ENCODE measurements around the gene NUDT6. TPM values are rescaled to one million over a fixed set of nuclear protein-coding genes. Genes with fewer than 3 reads are reported as not detected.

The NUDT6 gene
- total and polyA plus RNA-seq, 7 donors = 3.3 to 7.6 (median 4.0) TPM

DNA sequence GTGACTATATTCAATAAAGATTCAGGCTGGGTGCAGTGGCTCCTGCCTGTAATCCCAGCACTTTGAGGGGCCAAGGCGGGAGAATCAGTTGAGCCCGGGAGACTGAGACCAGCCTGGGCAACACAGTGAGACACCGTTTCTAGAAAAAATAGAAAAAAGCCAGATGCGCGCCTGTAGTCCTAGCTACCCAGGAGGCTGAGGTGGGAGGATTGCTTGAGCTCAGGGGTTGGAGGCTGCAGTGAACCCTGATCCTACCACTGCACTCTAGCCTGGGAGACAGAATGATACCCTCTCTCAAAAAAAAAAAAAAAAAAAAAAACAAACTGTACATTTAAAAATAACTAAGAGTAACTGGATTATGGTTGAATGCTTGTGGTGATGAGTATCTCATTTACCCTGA lies 1.1 kb downstream of the NUDT6 start:
- Histone ChIP-seq H3K36me3 (ENCODE audit: insufficient read depth in 1 of 2, low read depth in 1 of 2) (peaks cover 0 to 7% of the 10 kb centered on the region in 2 donors), H3K4me1 (peaks cover 19% of the 10 kb centered on the region), H3K27me3 (ENCODE audit: insufficient read depth in 3 of 3, low read length in 2 of 3) (no peaks in the 10 kb centered on the region), H3K4me3 (peak overlapping the region; percentile 84), H3K9me3 (no peaks in the 10 kb centered on the region), H3K27ac (no peak overlapping the region)
- no peak for DNase-seq
- ATAC-seq = no peak
- intact Hi-C loops (cut with DNase I) = loop anchor here in 1 of 2 donors (5.0 kb wide), 1 partner anchor 189 kb away; the partner anchor contains the start of gene BBS12
- TF ChIP-seq CTCF (IDR thresholded peaks at IDR 0.05) = no peak
- WGBS, 3 donors = 88 to 93% (median 89%) methylated on average over 5 of the region's 5 CpGs

GRCh38 chr4:122920473-122920872 lies 1.9 kb downstream of the NUDT6 start:
- H3K36me3 ChIP-seq (ENCODE audit: insufficient read depth in 1 of 2, low read depth in 1 of 2) = peaks cover 0 to 13% of the 10 kb centered on the region in 2 donors
- no peaks in the 10 kb centered on the region for H3K27me3 ChIP-seq (ENCODE audit: insufficient read depth in 3 of 3, low read length in 2 of 3)
- no peak for DNase-seq
- 88 to 93% (median 90%) methylated on average over 5 of the region's 5 CpGs for WGBS, 3 donors
- no peaks in the 10 kb centered on the region for H3K9me3 ChIP-seq
- H3K4me1 ChIP-seq = peaks cover 15% of the 10 kb centered on the region
- TF ChIP-seq CTCF (IDR thresholded peaks at IDR 0.05) = no peak
- no peak overlapping the region for H3K4me3 ChIP-seq
- ATAC-seq = no peak
- H3K27ac ChIP-seq = no peak overlapping the region
- intact Hi-C loops (cut with DNase I) = loop anchor here in 1 of 2 donors (5.0 kb wide), 1 partner anchor 188 kb away; the partner anchor contains the start of gene BBS12

DNA sequence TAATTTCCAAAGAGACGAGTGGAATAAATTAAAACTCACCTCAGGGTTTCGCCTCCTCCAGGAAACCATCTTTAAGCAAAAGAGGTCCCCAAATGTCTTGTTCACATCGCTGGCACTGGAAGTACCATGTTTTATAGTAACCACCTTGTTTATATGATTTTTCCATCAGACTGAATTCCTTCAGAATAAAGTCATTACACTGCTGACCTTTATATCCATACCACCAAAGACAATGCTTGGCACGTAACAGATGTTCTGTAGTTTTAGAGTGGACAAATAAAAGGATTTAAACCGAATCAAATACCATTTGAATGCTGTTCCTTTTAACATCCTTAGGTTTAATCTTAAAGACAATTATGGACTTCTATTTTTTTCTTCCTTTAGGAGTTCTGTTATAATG lies 4.7 kb downstream of the NUDT6 start:
- peaks cover 4% of the 10 kb centered on the region for H3K4me1 ChIP-seq
- peaks cover 0 to 41% of the 10 kb centered on the region in 2 donors for H3K36me3 ChIP-seq (ENCODE audit: insufficient read depth in 1 of 2, low read depth in 1 of 2)
- 80 to 81% (median 80%) methylated on average over 5 of the region's 5 CpGs for WGBS, 3 donors
- intact Hi-C loops (cut with DNase I) = no loop called here
- H3K27ac ChIP-seq = no peak overlapping the region
- no peak overlapping the region for H3K4me3 ChIP-seq
- H3K27me3 ChIP-seq (ENCODE audit: insufficient read depth in 3 of 3, low read length in 2 of 3) = no peaks in the 10 kb centered on the region
- DNase-seq (no peak), ATAC-seq (no peak)
- H3K9me3 ChIP-seq = no peaks in the 10 kb centered on the region
- TF ChIP-seq CTCF (IDR thresholded peaks at IDR 0.05) = no peak

GRCh38 chr4:122914938-122915337 lies 7.5 kb downstream of the NUDT6 start:
- TF ChIP-seq CTCF (IDR thresholded peaks at IDR 0.05) = no peak
- peaks cover 0 to 59% of the 10 kb centered on the region in 2 donors for H3K36me3 ChIP-seq (ENCODE audit: insufficient read depth in 1 of 2, low read depth in 1 of 2)
- ATAC-seq (no peak), DNase-seq (no peak)
- H3K27me3 ChIP-seq (ENCODE audit: insufficient read depth in 3 of 3, low read length in 2 of 3) = no peaks in the 10 kb centered on the region
- WGBS, 3 donors = 77 to 97% (median 85%) methylated on average over 3 of the region's 3 CpGs
- no peaks in the 10 kb centered on the region for H3K9me3 ChIP-seq
- no peak overlapping the region for H3K27ac ChIP-seq
- intact Hi-C loops (cut with DNase I) = loop anchor here in 1 of 2 donors (5.0 kb wide), 1 partner anchor 163 kb away; no protein-coding TSS in a partner anchor
- H3K4me3 ChIP-seq = no peak overlapping the region
- no peaks in the 10 kb centered on the region for H3K4me1 ChIP-seq

Data from psoas muscle (tissue), 8 donors.